Heart right ventricle (tissue), 16 donors: ENCODE results near the gene KIFC3. TPM values are rescaled to one million over a fixed set of nuclear protein-coding genes. Genes with fewer than 3 reads are reported as not detected.

Source experiments
- ATAC-seq, 8 donors: fragments of 200-7000 bp; cut with Tn5 transposase; one replicate each; pipeline ENCODE4 v1.9.1; 2020; ENCODE audit warnings: mild to moderate bottlenecking in 8 of 8, moderate library complexity in 8 of 8, moderate number of reproducible peaks in 1 of 8
- DNase-seq, 2 donors: peaks; one replicate each; pipeline ENCODE4 v3.0.0-alpha.2; 2020
- H3K27ac ChIP-seq, 10 donors: fragments of 200-600 bp; sonication (generic) in 2 of 10; one replicate each; pipeline versions ENCODE4 v1.5.0 to v1.8.0; 2020 to 2022; ENCODE audit warnings: mild to moderate bottlenecking in 3 of 10
- H3K27me3 ChIP-seq, 7 donors: fragments of 200-600 bp; one replicate each; pipeline ENCODE4 v1.8.0; 2021 to 2022; ENCODE audit warnings: mild to moderate bottlenecking in 2 of 7
- H3K36me3 ChIP-seq, 9 donors: fragments of 200-600 bp; sonication (generic) in 1 of 9; one replicate each; pipeline versions ENCODE4 v1.5.0 to v1.8.0; 2020 to 2022; ENCODE audit warnings: mild to moderate bottlenecking in 2 of 9
- H3K4me1 ChIP-seq, 9 donors: fragments of 200-600 bp; sonication (generic) in 1 of 9; one replicate each; pipeline versions ENCODE4 v1.5.0 to v1.8.0; 2020 to 2022; ENCODE audit warnings: mild to moderate bottlenecking in 4 of 9
- H3K4me3 ChIP-seq, 10 donors: fragments of 200-600 bp; sonication (generic) in 2 of 10; one replicate each; pipeline versions ENCODE4 v1.5.0 to v1.8.0; 2020 to 2022; ENCODE audit warnings: mild to moderate bottlenecking in 7 of 10, moderate library complexity in 2 of 10
- H3K9me3 ChIP-seq, 11 donors: fragments of 200-600 bp in 10 of 11; sonication (generic) in 2 of 11; one replicate each; pipeline versions ENCODE4 v1.5.0 to v1.8.0; 2013 to 2022; ENCODE audit warnings: mild to moderate bottlenecking in 2 of 11, control low read depth in 1 of 11, moderate library complexity in 1 of 11
- CTCF ChIP-seq, 9 donors: fragments of 200-600 bp; sonication (generic) in 2 of 9; IDR thresholded peaks; one replicate each; pipeline versions ENCODE4 v1.5.0 to v1.8.0; 2021 to 2022; ENCODE audit warnings: antibody characterized with exemption in 9 of 9, mild to moderate bottlenecking in 5 of 9, moderate library complexity in 1 of 9
- WGBS, 2 donors: extraction: QIAGEN DNeasy Blood & Tissue Kit; methylation state at CpG; one replicate each; pipeline ENCODE4 v1.1.7; 2013; ENCODE audit warnings: inconsistent platforms in 1 of 2; 5-methylcytosine and 5-hydroxymethylcytosine counted together
- intact Hi-C, 10 donors: fragments of 100-400 bp; cut with DNase I; formaldehyde crosslinking; loops; one replicate each; pipeline versions ENCODE4 v1.11.1 to v1.14.2; 2022
- polyA plus RNA-seq, 2 donors: library from polyadenylated mRNA; stranded (reverse); fragments of 200-250 nt; gene quantifications; one replicate each; pipeline ENCODE4 v1.2.3, GENCODE V29; 2013
- total RNA-seq, 10 donors: library from RNA; stranded (reverse); fragmentation: NEBNext Ultra II Directional in 3 of 10; extraction: Animal tissue kit (Norgen Biotek cat#: 25700) in 3 of 10; gene quantifications; one replicate each; pipeline versions ENCODE4 v1.2.1 to v1.2.4, GENCODE V29; 2021 to 2023
- donor health status: Arrhythmogenic right ventricular cardiomyopathy.
- donor health status: ischemic (EF 13 %, LVEDD 7.1; RV severe dilation, severe dysfunction).
- donor health status: healthy with polysubstance abuse.
- donor health status: DM: no; HTN: yes; CAD: no.
- donor health status: DM: no; HTN: no; CAD: no.
- donor health status: ischemic (EF 25% LVEDD 6.9; RV normal size, moderate dysfunction).
- donor health status: ischemic (EF 25% LVEDD 5.7; RV mildly dilated, moderate dysfunction).
- donor health status: healthy.
- donor health status: DM: yes; HTN: yes; CAD: no.
- donor health status: Ischemic cardiomyopathy.
- donor health status: ischemic (EF 35%, LVEDD 5.7; RV mildly dilated, moderate dysfunction).
- donor health status: nonischemic (EF 11% LVEDD 7.7; RV severe dilation, severe dysfunction).
- donor health status: DM: yes; HTN: yes; CAD: no.
- donor health status: PGD.
- donor health status: ischemic (EF 29% LVEDD 5.4; RV normal size, mild dysfunction).
- donor health status: nonischemic (EF 23%, LVEDD 6.1; RV moderate dilation, normal function).

Gene KIFC3
- total and polyA plus RNA-seq, 12 donors: 42.5 to 97.4 (median 63.5) TPM

- 85 to 91% methylated on average over 9 of the region's 9 CpGs for WGBS, 2 donors
- no peak for DNase-seq
- intact Hi-C loops: loop anchor here in 7 of 10 donors (5.0 to 10.0 kb wide), 6 partner anchors 48 to 253 kb away; partner anchors contain the start of genes USB1 (in 3 of the 7), ZNF319 (in 3 of the 7) and KIFC3 (in 2 of the 7)
Observed at GRCh38 chr16:57754354-57755060, 47.8 kb downstream of the KIFC3 start.

GRCh38 chr16:57753448-57754353 is 48.6 kb downstream of the KIFC3 start:
- Histone ChIP-seq H3K27ac (no peak overlapping the region), H3K4me3 (no peak overlapping the region), H3K9me3 (no peaks in the 10 kb centered on the region), H3K36me3 (peaks cover 0 to 72% (median 7%) of the 10 kb centered on the region in 9 donors), H3K4me1 (peaks cover 0 to 19% (median 16%) of the 10 kb centered on the region in 9 donors), H3K27me3 (no peaks in the 10 kb centered on the region)
- 90 to 95% methylated on average over 32 of the region's 32 CpGs for WGBS, 2 donors
- ATAC-seq: no peak
- no peak for TF ChIP-seq CTCF (IDR thresholded peaks at IDR 0.05)
- intact Hi-C loops: loop anchor here in 2 of 10 donors (10.0 kb wide), 1 partner anchor 241 kb away; no protein-coding TSS in a partner anchor
- no peak for DNase-seq

More at GRCh38 chr16:57754354-57755060, 47.8 kb downstream of the KIFC3 start:
- Histone ChIP-seq H3K9me3 (no peaks in the 10 kb centered on the region), H3K27me3 (no peaks in the 10 kb centered on the region), H3K4me3 (no peak overlapping the region), H3K36me3 (peaks cover 0 to 80% (median 10%) of the 10 kb centered on the region in 9 donors), H3K27ac (no peak overlapping the region), H3K4me1 (peaks cover 0 to 27% (median 17%) of the 10 kb centered on the region in 9 donors)
- no peak for TF ChIP-seq CTCF (IDR thresholded peaks at IDR 0.05)
- ATAC-seq: no peak

GRCh38 chr16:57752581-57753447 is 49.5 kb downstream of the KIFC3 start:
- DNase-seq (no peak), ATAC-seq (no peak)
- Histone ChIP-seq H3K4me3 (no peak overlapping the region), H3K4me1 (peaks cover 0 to 12% (median 9%) of the 10 kb centered on the region in 9 donors), H3K27me3 (no peaks in the 10 kb centered on the region), H3K27ac (no peak overlapping the region), H3K9me3 (no peaks in the 10 kb centered on the region), H3K36me3 (peaks cover 0 to 66% (median 7%) of the 10 kb centered on the region in 9 donors)
- no peak for TF ChIP-seq CTCF (IDR thresholded peaks at IDR 0.05)
- WGBS, 2 donors: 90 to 93% methylated on average over 44 of the region's 44 CpGs
- intact Hi-C loops: loop anchor here in 2 of 10 donors (10.0 kb wide), 1 partner anchor 242 kb away; no protein-coding TSS in a partner anchor
